ENCODE data around the gene SLF2. TPM values are rescaled to one million over a fixed set of nuclear protein-coding genes. Genes with fewer than 3 reads are reported as not detected.

Gene SLF2
- total RNA-seq, 1 donor from 2014 or later = 12.1 TPM

DNA sequence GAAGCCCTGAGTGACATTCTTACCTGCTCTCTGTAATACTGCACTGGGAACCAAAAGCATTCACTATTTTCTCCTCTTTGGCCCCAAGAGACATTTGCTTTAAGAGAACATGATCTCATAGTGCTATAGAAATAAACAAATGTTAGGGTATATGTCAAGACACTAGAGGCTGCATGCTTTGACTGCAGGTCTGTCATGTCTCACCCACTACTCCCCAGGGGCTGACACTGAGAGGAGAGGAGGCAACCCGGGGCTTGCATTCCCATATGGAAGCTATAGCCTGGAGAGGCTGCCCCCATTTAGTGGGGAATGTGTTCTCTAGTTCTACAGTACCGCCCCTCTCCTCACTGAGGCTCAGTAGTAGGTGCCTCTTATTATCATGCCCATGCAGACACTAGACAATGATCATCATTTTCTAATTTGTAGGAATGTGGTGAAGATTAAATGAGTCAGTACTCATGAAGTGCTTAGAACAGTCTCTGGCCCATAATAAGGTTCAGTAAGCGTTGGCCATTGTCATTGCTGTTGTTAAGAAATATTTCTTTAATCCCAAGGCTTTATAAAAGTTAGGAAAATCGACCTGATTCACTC is 4.9 kb upstream of the SLF2 start:
- Histone ChIP-seq H3K36me3 (ENCODE audit: control insufficient read depth, insufficient read depth, low read length) (no peaks in the 10 kb centered on the region), H3K27me3 (ENCODE audit: control insufficient read depth, insufficient read depth, low read length) (no peaks in the 10 kb centered on the region), H3K4me3 (ENCODE audit: low read depth, low read length) (no peak overlapping the region)
- TF ChIP-seq, protein P1, sequence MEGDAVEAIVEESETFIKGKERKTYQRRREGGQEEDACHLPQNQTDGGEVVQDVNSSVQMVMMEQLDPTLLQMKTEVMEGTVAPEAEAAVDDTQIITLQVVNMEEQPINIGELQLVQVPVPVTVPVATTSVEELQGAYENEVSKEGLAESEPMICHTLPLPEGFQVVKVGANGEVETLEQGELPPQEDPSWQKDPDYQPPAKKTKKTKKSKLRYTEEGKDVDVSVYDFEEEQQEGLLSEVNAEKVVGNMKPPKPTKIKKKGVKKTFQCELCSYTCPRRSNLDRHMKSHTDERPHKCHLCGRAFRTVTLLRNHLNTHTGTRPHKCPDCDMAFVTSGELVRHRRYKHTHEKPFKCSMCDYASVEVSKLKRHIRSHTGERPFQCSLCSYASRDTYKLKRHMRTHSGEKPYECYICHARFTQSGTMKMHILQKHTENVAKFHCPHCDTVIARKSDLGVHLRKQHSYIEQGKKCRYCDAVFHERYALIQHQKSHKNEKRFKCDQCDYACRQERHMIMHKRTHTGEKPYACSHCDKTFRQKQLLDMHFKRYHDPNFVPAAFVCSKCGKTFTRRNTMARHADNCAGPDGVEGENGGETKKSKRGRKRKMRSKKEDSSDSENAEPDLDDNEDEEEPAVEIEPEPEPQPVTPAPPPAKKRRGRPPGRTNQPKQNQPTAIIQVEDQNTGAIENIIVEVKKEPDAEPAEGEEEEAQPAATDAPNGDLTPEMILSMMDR (IDR thresholded peaks at IDR 0.05; ENCODE audit: insufficient read depth, low read length, severe bottlenecking) = no peak
- FAIRE-seq = no peak
- DNase-seq (ENCODE audit: low read depth) = no peak

DNA sequence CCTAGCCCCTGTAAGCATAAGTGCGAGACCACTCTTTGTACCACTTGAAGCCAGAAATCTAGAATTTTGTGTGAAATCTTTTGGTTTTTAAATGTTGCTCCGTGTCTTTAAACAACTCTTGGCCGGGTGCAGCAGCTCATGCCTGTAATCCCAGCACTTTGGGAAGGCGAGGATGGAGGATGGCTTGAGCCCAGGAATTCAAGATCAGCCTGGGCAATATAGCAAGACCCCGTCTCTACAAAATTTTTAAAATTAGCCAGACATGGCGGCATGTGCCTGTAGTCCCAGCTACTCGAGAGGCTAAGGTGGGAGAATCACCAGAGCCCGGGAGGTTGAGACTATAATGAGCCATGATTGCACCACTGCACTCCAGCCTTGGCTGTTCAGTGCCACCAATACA is 4.4 kb upstream of the SLF2 start:
- no peak overlapping the region for H3K4me3 ChIP-seq (ENCODE audit: low read depth, low read length)
- TF ChIP-seq, protein P1 (IDR thresholded peaks at IDR 0.05; ENCODE audit: insufficient read depth, low read length, severe bottlenecking) = no peak
- FAIRE-seq = no peak
- H3K36me3 ChIP-seq (ENCODE audit: control insufficient read depth, insufficient read depth, low read length) = no peaks in the 10 kb centered on the region
- no peak for DNase-seq (ENCODE audit: low read depth)
- H3K27me3 ChIP-seq (ENCODE audit: control insufficient read depth, insufficient read depth, low read length) = no peaks in the 10 kb centered on the region

DNA sequence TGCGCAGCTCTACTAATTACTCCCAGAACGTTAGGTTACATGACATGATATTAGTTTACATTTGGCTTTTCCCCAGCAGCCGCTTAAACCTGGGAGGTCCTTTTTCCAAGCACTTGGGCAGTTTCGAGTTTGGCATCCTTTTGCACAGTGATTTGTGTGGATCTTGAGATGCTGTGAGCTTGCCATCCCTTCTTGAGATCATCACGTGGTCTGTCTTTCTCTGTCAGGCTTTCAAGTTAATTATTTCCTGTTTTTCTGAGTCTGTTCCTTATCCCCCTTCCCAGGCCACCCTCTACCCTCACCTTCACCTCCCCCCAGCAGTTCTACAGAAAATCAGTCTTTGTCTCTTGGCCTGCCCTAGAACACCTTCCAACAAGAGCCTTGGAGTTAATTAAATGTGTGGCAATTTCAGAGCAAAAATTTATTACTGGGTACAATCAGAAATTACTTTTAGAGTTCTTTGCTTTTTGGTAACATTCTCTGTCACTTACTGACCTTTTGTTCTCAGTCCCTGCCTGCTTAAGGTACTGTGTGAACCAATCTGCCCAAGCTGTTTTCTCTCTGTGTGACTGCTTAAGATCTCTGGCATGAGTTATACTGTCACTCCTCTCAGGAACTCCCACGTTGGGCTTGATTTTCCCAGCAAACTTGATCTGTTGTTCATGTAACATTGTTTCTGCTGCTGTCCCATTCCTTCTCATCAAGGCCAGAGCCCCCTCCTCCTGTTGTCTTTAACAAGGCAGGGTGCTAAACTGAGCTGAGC is 3.1 kb upstream of the SLF2 start:
- TF ChIP-seq, protein P1 (IDR thresholded peaks at IDR 0.05; ENCODE audit: insufficient read depth, low read length, severe bottlenecking) = no peak
- H3K36me3 ChIP-seq (ENCODE audit: control insufficient read depth, insufficient read depth, low read length) = no peaks in the 10 kb centered on the region
- H3K4me3 ChIP-seq (ENCODE audit: low read depth, low read length) = no peak overlapping the region
- no peak for DNase-seq (ENCODE audit: low read depth)
- FAIRE-seq = no peak
- H3K27me3 ChIP-seq (ENCODE audit: control insufficient read depth, insufficient read depth, low read length) = no peaks in the 10 kb centered on the region

DNA sequence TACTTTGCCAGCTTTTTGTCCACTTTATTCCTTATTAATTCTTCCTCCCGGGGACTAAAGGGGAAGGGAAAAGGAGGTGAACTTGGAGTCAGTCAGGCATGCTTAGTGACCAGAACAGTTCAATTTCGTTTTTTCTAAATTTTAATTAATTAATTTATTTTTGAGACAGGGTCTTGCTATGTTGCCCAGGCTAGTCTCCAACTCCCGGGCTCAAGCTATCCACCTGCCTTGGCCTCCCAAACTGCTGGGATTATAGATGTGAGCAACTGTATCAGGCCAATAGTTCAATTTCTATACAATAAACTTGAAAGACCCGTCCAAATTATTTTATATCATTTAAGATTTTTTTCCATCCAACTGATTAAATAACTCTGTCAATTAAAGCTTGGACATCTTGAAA is 1.3 kb upstream of the SLF2 start:
- no peak for FAIRE-seq
- H3K27me3 ChIP-seq (ENCODE audit: control insufficient read depth, insufficient read depth, low read length) = no peaks in the 10 kb centered on the region

DNA sequence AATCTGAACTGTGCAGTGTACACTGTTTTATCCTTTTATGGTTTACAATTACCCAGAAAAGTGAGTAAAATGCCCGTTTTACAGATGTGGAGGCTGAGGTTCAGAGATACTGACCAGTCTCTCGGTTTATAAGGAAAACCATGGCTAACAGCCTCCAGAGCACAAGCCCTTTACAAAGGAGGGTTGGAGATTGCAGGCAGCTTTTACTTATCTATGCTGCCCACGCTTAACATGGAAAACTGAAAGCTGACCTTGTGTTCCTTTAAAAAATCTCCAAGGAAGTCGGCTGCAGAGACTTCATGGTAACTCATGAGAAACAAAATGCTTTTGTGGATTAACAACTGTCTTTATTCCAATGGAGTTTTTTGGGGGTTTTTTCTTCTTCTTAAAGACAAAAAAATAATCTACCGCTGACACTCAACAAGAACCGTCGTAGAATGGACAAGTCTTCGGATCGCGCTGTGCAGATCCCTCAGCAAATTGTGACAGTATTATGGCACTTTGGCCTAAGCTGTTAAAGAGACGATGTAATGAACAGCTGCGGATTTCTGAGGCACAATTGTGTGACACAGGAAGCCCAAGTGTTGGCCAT is 654 bp upstream of the SLF2 start:
- TF ChIP-seq, protein P1 (IDR thresholded peaks at IDR 0.05; ENCODE audit: insufficient read depth, low read length, severe bottlenecking) = no peak
- Histone ChIP-seq H3K4me3 (ENCODE audit: low read depth, low read length) (peak overlapping the region; percentile 99), H3K36me3 (ENCODE audit: control insufficient read depth, insufficient read depth, low read length) (peaks cover 4% of the 10 kb centered on the region), H3K27me3 (ENCODE audit: control insufficient read depth, insufficient read depth, low read length) (no peaks in the 10 kb centered on the region)
- DNase-seq (ENCODE audit: low read depth) = no peak
- no peak for FAIRE-seq

More for the DNA sequence above, 1.3 kb upstream of the SLF2 start:
- no peak for DNase-seq (ENCODE audit: low read depth)
- Histone ChIP-seq H3K36me3 (ENCODE audit: control insufficient read depth, insufficient read depth, low read length) (peaks cover 2% of the 10 kb centered on the region), H3K4me3 (ENCODE audit: low read depth, low read length) (no peak overlapping the region)
- TF ChIP-seq, protein P1 (IDR thresholded peaks at IDR 0.05; ENCODE audit: insufficient read depth, low read length, severe bottlenecking) = no peak
